Endothelial cell of umbilical vein (primary cell): Measurements from ENCODE around the gene PGGHG. TPM values are rescaled to one million over a fixed set of nuclear protein-coding genes. Genes with fewer than 3 reads are reported as not detected.

Experiments
- BruUV-seq: library from RNA; stranded (reverse); fragments of 400-500 nt; replicated peaks from 2 replicates; lab custom pipeline; 2021; lab: Mats Ljungman, UMichigan
- CTCF ChIA-PET: fragments of 300-600, 350-600 bp; sonication (Branson Sonifier 250); formaldehyde crosslinking; loops from one replicate; lab custom pipeline; 2021; ENCODE audit warnings: antibody characterized with exemption, inconsistent platforms; lab: Charles Lee
- POLR2A ChIA-PET: fragments of 300-600, 350-600 bp; sonication (Branson Sonifier 250); formaldehyde crosslinking; loops from one replicate; lab custom pipeline; 2021; ENCODE audit warnings: antibody characterized with exemption, inconsistent platforms; lab: Charles Lee
- DNase-seq: peaks from one replicate; pipeline ENCODE4 v3.0.0-alpha.2; 2011; ENCODE audit warnings: low read depth, low spot score
- FAIRE-seq: peaks from 2 replicates; lab custom pipeline; 2011; peaks lifted over from hg19 to GRCh38; lab: Jason Lieb, UNC
- H2AFZ ChIP-seq: 2 replicates; pipeline ENCODE4 v1.6.0; 2012; ENCODE audit warnings: low read depth, low read length, control low read depth, inconsistent platforms
- H3K27ac ChIP-seq: 2 replicates; pipeline ENCODE4 v1.5.1; 2011; ENCODE audit warnings: low read depth, mild to moderate bottlenecking, control low read depth, low read length, moderate library complexity; ENCODE audit not compliant: insufficient read depth
- H3K27me3 ChIP-seq, 2 experiments: 2 replicates each; pipeline versions ENCODE4 v1.6.0 to v1.6.1; 2011; ENCODE audit warnings: low read length in 2 of 2, mixed read lengths in 1 of 2; ENCODE audit not compliant: control insufficient read depth in 2 of 2, insufficient read depth in 2 of 2
- H3K36me3 ChIP-seq, 2 experiments: 2 replicates in 1 of 2; 3 replicates in 1 of 2; pipeline ENCODE4 v1.5.1; 2011; ENCODE audit warnings: low read length in 2 of 2, mild to moderate bottlenecking in 1 of 2, moderate library complexity in 1 of 2; ENCODE audit not compliant: control insufficient read depth in 2 of 2, insufficient read depth in 2 of 2; ENCODE audit errors: extremely low read depth in 1 of 2
- H3K4me1 ChIP-seq: 3 replicates; pipeline ENCODE4 v1.5.1; 2011; ENCODE audit warnings: mild to moderate bottlenecking, low read length; ENCODE audit not compliant: control insufficient read depth, insufficient read depth; ENCODE audit errors: extremely low read depth
- H3K4me2 ChIP-seq: 2 replicates; pipeline ENCODE4 v1.6.1; 2011; ENCODE audit warnings: low read length, control low read depth, mixed read lengths; ENCODE audit not compliant: insufficient read depth
- H3K4me3 ChIP-seq, 3 experiments: fragments of 200-600 bp in 1 of 3; sonication (generic), shearing (Covaris generic) in 1 of 3; replicated peaks in 1 of 3; 2 replicates each; pipeline ENCODE4 v1.5.1; 2011 to 2016; ENCODE audit warnings: control low read depth in 3 of 3, low read length in 3 of 3, mild to moderate bottlenecking in 2 of 3, inconsistent platforms in 1 of 3, low read depth in 1 of 3, moderate library complexity in 1 of 3; ENCODE audit not compliant: insufficient read depth in 1 of 3
- H3K79me2 ChIP-seq: 2 replicates; pipeline ENCODE4 v1.6.0; 2012; ENCODE audit warnings: low read length, inconsistent platforms; ENCODE audit not compliant: control insufficient read depth, insufficient read depth
- H3K9ac ChIP-seq: replicated peaks from 2 replicates; pipeline ENCODE3; 2011; ENCODE audit warnings: low read length, control low read depth; ENCODE audit not compliant: insufficient read depth; ENCODE audit errors: extremely low read depth
- H3K9me1 ChIP-seq: replicated peaks from 3 replicates; pipeline ENCODE4 v1.6.0; 2011; ENCODE audit warnings: mild to moderate bottlenecking, low read length; ENCODE audit not compliant: control insufficient read depth, insufficient read depth; ENCODE audit errors: extremely low read depth
- H3K9me3 ChIP-seq: replicated peaks from 2 replicates; pipeline ENCODE4 v1.5.1; 2012; ENCODE audit warnings: low read length, inconsistent platforms; ENCODE audit not compliant: control insufficient read depth, insufficient read depth
- H4K20me1 ChIP-seq: replicated peaks from 2 replicates; pipeline ENCODE3; 2011; ENCODE audit warnings: mild to moderate bottlenecking, low read length; ENCODE audit not compliant: control insufficient read depth, insufficient read depth; ENCODE audit errors: extremely low read depth
- CTCF ChIP-seq, 2 donors: IDR thresholded peaks; 1 replicate in 1 of 2; 2 replicates in 1 of 2; pipeline ENCODE4 v1.5.1; 2011; ENCODE audit warnings: low read length in 2 of 2, mild to moderate bottlenecking in 2 of 2, moderate library complexity in 2 of 2, control low read depth in 1 of 2, inconsistent platforms in 1 of 2, low read depth in 1 of 2; ENCODE audit not compliant: insufficient read depth in 1 of 2; ENCODE audit errors: extremely low read depth in 1 of 2
- EZH2 ChIP-seq: IDR thresholded peaks from 2 replicates; pipeline ENCODE4 v1.6.1; 2012; ENCODE audit warnings: borderline replicate concordance, low read depth, mild to moderate bottlenecking, moderate library complexity, low read length, inconsistent platforms; ENCODE audit not compliant: severe bottlenecking
- FOS ChIP-seq: IDR thresholded peaks from 2 replicates; pipeline ENCODE4 v1.6.1; 2011; ENCODE audit warnings: mild to moderate bottlenecking, low read length, moderate library complexity, borderline replicate concordance; ENCODE audit not compliant: insufficient read depth
- GATA2 ChIP-seq: IDR thresholded peaks from 2 replicates; pipeline ENCODE4 v1.7.0; 2011; ENCODE audit warnings: low read depth, mild to moderate bottlenecking, moderate library complexity, mixed read lengths, low read length; ENCODE audit not compliant: insufficient read length, insufficient read depth
- JUN ChIP-seq: IDR thresholded peaks from 2 replicates; pipeline ENCODE4 v1.6.1; 2011; ENCODE audit warnings: borderline replicate concordance, low read depth; ENCODE audit not compliant: insufficient read length, insufficient read depth
- MAX ChIP-seq: IDR thresholded peaks from 2 replicates; pipeline ENCODE4 v1.6.1; 2011; ENCODE audit not compliant: insufficient read depth, insufficient read length
- MYC ChIP-seq: IDR thresholded peaks from one replicate; pipeline ENCODE4 v1.6.1; 2011; ENCODE audit warnings: mild to moderate bottlenecking, low read depth, low read length
- POLR2A ChIP-seq: IDR thresholded peaks from 2 replicates; pipeline ENCODE4 v1.6.1; 2012; ENCODE audit warnings: low read depth, mild to moderate bottlenecking, control low read depth, low read length
- POLR2AphosphoS5 ChIP-seq: IDR thresholded peaks from 2 replicates; pipeline ENCODE4 v1.6.1; 2012; ENCODE audit warnings: low read depth, mild to moderate bottlenecking, control low read depth, low read length, moderate library complexity; ENCODE audit not compliant: insufficient read depth
- dilution Hi-C: fragments of 300-500 bp; cut with MboI; formaldehyde crosslinking; loops from one replicate; pipeline ENCODE4 v1.15.0; 2019; ENCODE audit warnings: low sequenced_read_pairs; ENCODE audit not compliant: extremely low pct_ligation_motif_present
- intact Hi-C: fragments of 100-400 bp; cut with micrococcal nuclease; formaldehyde crosslinking; loops from one replicate; pipeline ENCODE4 v1.10.0; 2022
- polyA plus RNA-seq, 4 experiments: library from polyadenylated mRNA; depleted of rRNA in 3 of 4; stranded (reverse) in 3 of 4; unstranded in 1 of 4; fragments of >200 nt; gene quantifications; 2 replicates each; pipeline versions ENCODE4 v1.2.1 to v1.2.3, GENCODE V29; 2011 to 2012; ENCODE audit warnings: missing spikeins in 1 of 4
- total RNA-seq: library from RNA; stranded (reverse); gene quantifications from 2 replicates; pipeline ENCODE4 v1.2.3, GENCODE V29; 2021

Gene PGGHG
- total and polyA plus RNA-seq, 2 donors (not counting 3 experiments of a cell fraction or from before 2014, with no cell fraction given): 31.6 to 42.4 TPM

DNA sequence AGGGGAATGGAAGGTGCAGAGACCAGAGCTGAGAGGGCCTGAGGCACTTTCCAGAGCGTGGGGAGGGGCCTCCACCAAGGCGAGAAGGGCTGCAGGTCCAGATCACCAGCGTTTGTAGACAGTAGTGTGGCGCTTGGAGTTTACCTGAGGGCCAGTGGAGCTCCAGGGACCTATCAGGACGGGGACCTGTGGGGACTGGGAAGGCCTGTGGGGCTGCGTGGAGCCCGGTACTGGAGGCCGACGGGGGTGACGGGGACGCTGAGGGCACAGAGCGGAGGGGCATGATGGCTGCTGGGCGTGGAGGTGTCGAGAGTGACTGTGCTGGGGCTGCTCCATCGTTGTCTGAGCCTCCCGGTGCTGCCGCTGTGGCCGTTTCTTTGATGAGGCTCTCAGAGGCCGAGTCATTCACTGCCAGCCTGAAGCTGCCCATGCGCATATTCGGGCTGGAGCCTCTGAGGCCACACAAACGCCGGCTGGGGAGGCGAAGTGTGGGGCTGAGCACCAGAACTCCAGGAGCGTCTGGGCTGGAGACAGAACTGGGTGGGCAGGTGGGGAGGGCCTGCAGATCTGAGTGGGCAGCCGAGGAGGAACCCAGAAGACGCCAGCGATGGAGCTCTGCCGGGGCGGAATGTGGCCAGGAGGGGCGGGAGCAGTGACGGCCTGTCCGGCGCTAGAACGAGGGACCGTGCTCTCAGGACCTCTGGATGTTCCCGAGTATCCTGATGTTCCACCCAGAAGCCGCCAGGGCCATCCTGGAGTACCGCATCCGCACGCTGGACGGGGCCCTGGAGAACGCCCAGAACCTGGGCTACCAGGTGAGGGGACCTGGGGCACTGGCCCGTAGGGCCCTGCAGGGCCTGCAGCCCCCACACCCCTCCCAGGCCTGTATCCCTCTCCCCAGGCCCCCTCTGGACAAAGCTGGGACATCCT is 2.6 kb downstream of the PGGHG start:
- Histone ChIP-seq H3K79me2 (no peaks in the 10 kb centered on the region), H3K4me1 (peaks cover 3% of the 10 kb centered on the region), H3K4me2 (no peak overlapping the region), H2AFZ (no peak overlapping the region), H4K20me1 (no peaks in the 10 kb centered on the region), H3K27ac (no peak overlapping the region), H3K27me3 (peaks cover 8% of the 10 kb centered on the region in 2 experiments), H3K4me3 (no peak overlapping the region), H3K9me3 (no peaks in the 10 kb centered on the region), H3K36me3 (peaks cover 0 to 8% of the 10 kb centered on the region in 2 experiments), H3K9ac (no peak overlapping the region), H3K9me1 (no peaks in the 10 kb centered on the region)
- dilution Hi-C loops: no loop called here
- POLR2A ChIA-PET: no interaction called here
- BruUV-seq: no TSS peak
- TF ChIP-seq JUN: no peak
- no peak for TF ChIP-seq POLR2A
- no peak for TF ChIP-seq GATA2
- TF ChIP-seq MAX: no peak
- no peak for TF ChIP-seq EZH2
- no peak for TF ChIP-seq MYC
- TF ChIP-seq FOS: no peak
- TF ChIP-seq POLR2AphosphoS5: no peak
- no peak for TF ChIP-seq CTCF (IDR thresholded peaks at IDR 0.05; ENCODE audit: extremely low read depth in 1 of 2, insufficient read depth in 1 of 2, low read depth in 1 of 2, low read length in 2 of 2)
- intact Hi-C loops: no loop called here
- DNase-seq: no peak
- CTCF ChIA-PET: interaction anchor here (1.3 to 2.2 kb wide), 2 partner anchors 13 to 14 kb away, joined by 4 to 11 read pairs; no protein-coding TSS in a partner anchor
- FAIRE-seq: no peak
